Trophoblast cell (in vitro differentiated cells and primary cell): ENCODE results near the gene GORAB.

Experiments used
- DNase-seq, 2 donors: peaks; one replicate each; pipeline ENCODE4 v3.0.0-alpha.2; 2016
- H2AFZ ChIP-seq: 2 replicates; pipeline ENCODE4 v1.6.1; 2013; ENCODE audit warnings: low read length, moderate library complexity, mild to moderate bottlenecking; ENCODE audit not compliant: insufficient read depth, poor library complexity
- H2AK5ac ChIP-seq: 2 replicates; pipeline ENCODE4 v1.6.1; 2013; ENCODE audit warnings: mild to moderate bottlenecking, low read length
- H2BK120ac ChIP-seq: 2 replicates; pipeline ENCODE4 v1.6.1; 2013; ENCODE audit warnings: low read length, mild to moderate bottlenecking, moderate library complexity; ENCODE audit not compliant: insufficient read depth, poor library complexity
- H2BK12ac ChIP-seq: 2 replicates; pipeline ENCODE4 v1.6.1; 2013; ENCODE audit warnings: mild to moderate bottlenecking, low read length, moderate library complexity
- H2BK5ac ChIP-seq: 2 replicates; pipeline ENCODE4 v1.6.1; 2013; ENCODE audit warnings: low read length, low read depth, moderate library complexity, mild to moderate bottlenecking; ENCODE audit not compliant: poor library complexity
- H3K14ac ChIP-seq: 2 replicates; pipeline ENCODE4 v1.6.1; 2013; ENCODE audit warnings: mild to moderate bottlenecking, low read length
- H3K18ac ChIP-seq: 2 replicates; pipeline ENCODE4 v1.6.1; 2013; ENCODE audit warnings: mild to moderate bottlenecking, low read length
- H3K23ac ChIP-seq: 2 replicates; pipeline ENCODE4 v1.6.1; 2013; ENCODE audit warnings: low read length
- H3K27ac ChIP-seq: 2 replicates; pipeline ENCODE4 v1.5.1; 2013; ENCODE audit warnings: low read depth, mild to moderate bottlenecking, inconsistent platforms, low read length, moderate library complexity
- H3K27me3 ChIP-seq: 2 replicates; pipeline ENCODE4 v1.6.1; 2013; ENCODE audit warnings: inconsistent platforms, mild to moderate bottlenecking, low read length, moderate library complexity; ENCODE audit not compliant: insufficient read depth
- H3K36me3 ChIP-seq, 2 experiments: 1 replicate in 1 of 2; 2 replicates in 1 of 2; pipeline ENCODE4 v1.6.1; 2013; ENCODE audit warnings: low read length in 2 of 2, mild to moderate bottlenecking in 2 of 2, moderate library complexity in 1 of 2; ENCODE audit not compliant: insufficient read depth in 2 of 2, control insufficient read depth in 1 of 2
- H3K4ac ChIP-seq: 2 replicates; pipeline ENCODE4 v1.6.1; 2013; ENCODE audit warnings: low read depth, mild to moderate bottlenecking, low read length, moderate library complexity
- H3K4me1 ChIP-seq, 2 experiments: 1 replicate in 1 of 2; 2 replicates in 1 of 2; pipeline ENCODE4 v1.6.1; 2013; ENCODE audit warnings: low read length in 2 of 2, mild to moderate bottlenecking in 2 of 2, moderate library complexity in 1 of 2; ENCODE audit not compliant: insufficient read depth in 2 of 2, control insufficient read depth in 1 of 2
- H3K4me2 ChIP-seq: 2 replicates; pipeline ENCODE4 v1.6.1; 2013; ENCODE audit warnings: inconsistent platforms, mild to moderate bottlenecking, low read length, moderate library complexity
- H3K4me3 ChIP-seq: 2 replicates; pipeline ENCODE4 v1.5.1; 2013; ENCODE audit warnings: mild to moderate bottlenecking, low read depth, low read length, inconsistent platforms
- H3K79me1 ChIP-seq: one replicate; pipeline ENCODE4 v1.6.1; 2013; ENCODE audit warnings: low read length
- H3K79me2 ChIP-seq: 2 replicates; pipeline ENCODE4 v1.6.1; 2013; ENCODE audit warnings: low read length, mild to moderate bottlenecking; ENCODE audit not compliant: control insufficient read depth, insufficient read depth, poor library complexity
- H3K9ac ChIP-seq: 2 replicates; pipeline ENCODE4 v1.6.1; 2013; ENCODE audit warnings: mild to moderate bottlenecking, low read length
- H3K9me3 ChIP-seq: 2 replicates; pipeline ENCODE4 v1.6.1; 2013; ENCODE audit warnings: low read depth, mild to moderate bottlenecking, control low read depth, inconsistent platforms, low read length; ENCODE audit not compliant: insufficient read depth
- H4K12ac ChIP-seq: 2 replicates; pipeline ENCODE4 v1.6.1; 2013; ENCODE audit warnings: low read depth, mild to moderate bottlenecking, low read length, moderate library complexity
- H4K8ac ChIP-seq: 2 replicates; pipeline ENCODE4 v1.6.1; 2013; ENCODE audit warnings: low read depth, mild to moderate bottlenecking, low read length, moderate library complexity
- H4K91ac ChIP-seq: one replicate; pipeline ENCODE4 v1.6.1; 2013; ENCODE audit warnings: low read depth, mild to moderate bottlenecking, low read length, moderate library complexity
- WGBS: extraction: QIAGEN DNeasy Blood & Tissue Kit; methylation state at CpG from one replicate; pipeline ENCODE4 v1.1.7; 2013; ENCODE audit warnings: missing lambda C conversion rate; ENCODE audit not compliant: insufficient read length, insufficient coverage; ENCODE audit errors: extremely low coverage; 5-methylcytosine and 5-hydroxymethylcytosine counted together

Gene GORAB

DNA sequence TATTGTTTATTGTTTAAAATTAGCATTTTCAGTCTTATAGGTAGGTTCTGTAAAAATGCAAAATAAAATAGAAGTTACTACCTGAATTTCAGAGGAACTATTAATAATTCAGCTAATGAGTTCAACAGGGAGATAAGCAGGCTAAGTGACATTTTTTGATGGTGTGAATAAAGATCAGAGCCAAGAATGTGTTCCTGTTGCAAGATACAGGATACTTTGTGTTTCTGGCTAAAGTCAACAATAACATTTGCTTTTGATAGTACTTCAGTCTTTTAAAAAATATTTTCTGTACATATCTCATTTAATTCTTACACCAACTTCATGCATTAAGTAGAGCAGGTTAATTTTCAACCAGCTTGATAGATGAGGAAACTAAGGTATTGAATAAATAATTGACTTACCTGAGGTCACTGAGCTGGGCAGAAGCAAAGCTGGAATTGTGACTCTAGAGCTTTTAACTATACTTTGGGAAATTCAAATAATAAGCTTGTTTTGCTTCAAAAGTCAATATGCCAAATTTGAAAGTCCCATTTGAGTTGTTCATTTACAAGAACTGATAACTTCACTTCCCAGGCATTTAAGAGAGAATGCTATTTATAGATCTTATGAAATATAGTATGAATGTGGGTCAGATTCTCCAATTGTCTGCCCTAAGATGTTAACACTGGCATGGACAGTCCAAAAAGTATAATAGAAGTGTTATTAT, 6.0 kb downstream of the GORAB start:
- Histone ChIP-seq H3K4me2 (no peak overlapping the region), H3K36me3 (peaks cover 0 to 10% of the 10 kb centered on the region in 2 experiments), H3K18ac (no peak overlapping the region), H3K79me2 (no peaks in the 10 kb centered on the region), H4K12ac (no peak overlapping the region), H3K9ac (no peak overlapping the region), H3K9me3 (no peaks in the 10 kb centered on the region), H3K14ac (no peak overlapping the region), H3K79me1 (no peaks in the 10 kb centered on the region), H4K91ac (no peak overlapping the region), H2BK12ac (no peak overlapping the region), H4K8ac (no peak overlapping the region), H2BK120ac (no peak overlapping the region), H3K23ac (no peak overlapping the region), H3K4me3 (no peak overlapping the region), H3K4me1 (peaks cover 0 to 2% of the 10 kb centered on the region in 2 experiments), H3K4ac (no peak overlapping the region), H2AK5ac (no peak overlapping the region), H2AFZ (no peak overlapping the region), H3K27me3 (no peaks in the 10 kb centered on the region), H2BK5ac (no peak overlapping the region), H3K27ac (no peak overlapping the region)
- no peak for DNase-seq

GRCh38 chr1:170538687-170539086, 6.7 kb downstream of the GORAB start:
- H3K9ac ChIP-seq = no peak overlapping the region
- no peak overlapping the region for H3K27ac ChIP-seq
- H3K79me2 ChIP-seq = no peaks in the 10 kb centered on the region
- H3K4ac ChIP-seq = no peak overlapping the region
- no peak overlapping the region for H4K8ac ChIP-seq
- no peak overlapping the region for H2AFZ ChIP-seq
- H3K4me2 ChIP-seq = no peak overlapping the region
- H4K12ac ChIP-seq = no peak overlapping the region
- H3K4me1 ChIP-seq = no peaks in the 10 kb centered on the region
- DNase-seq = no peak
- H2AK5ac ChIP-seq = no peak overlapping the region
- H3K36me3 ChIP-seq = peaks cover 0 to 11% of the 10 kb centered on the region in 2 experiments
- H4K91ac ChIP-seq = no peak overlapping the region
- H3K4me3 ChIP-seq = no peak overlapping the region
- H2BK5ac ChIP-seq = no peak overlapping the region
- H3K9me3 ChIP-seq = no peaks in the 10 kb centered on the region
- H3K18ac ChIP-seq = no peak overlapping the region
- no peak overlapping the region for H3K23ac ChIP-seq
- H3K27me3 ChIP-seq = no peaks in the 10 kb centered on the region
- no peak overlapping the region for H2BK12ac ChIP-seq
- no peak overlapping the region for H3K14ac ChIP-seq
- H2BK120ac ChIP-seq = no peak overlapping the region
- no peaks in the 10 kb centered on the region for H3K79me1 ChIP-seq

DNA sequence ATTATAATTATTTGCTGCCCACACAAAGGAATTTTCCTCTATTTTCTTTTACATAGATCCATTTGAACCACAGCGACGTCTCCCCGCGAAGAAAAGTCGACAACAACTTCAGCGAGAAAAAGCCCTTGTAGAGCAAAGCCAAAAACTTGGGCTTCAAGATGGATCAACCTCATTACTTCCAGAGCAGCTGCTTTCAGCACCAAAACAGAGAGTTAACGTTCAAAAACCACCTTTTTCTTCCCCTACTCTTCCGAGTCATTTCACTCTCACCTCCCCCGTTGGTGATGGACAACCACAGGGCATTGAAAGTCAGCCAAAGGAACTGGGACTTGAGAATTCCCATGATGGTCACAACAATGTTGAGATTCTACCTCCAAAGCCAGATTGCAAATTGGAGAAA, 7.2 kb downstream of the GORAB start:
- no CpG with 5 or more reads among the region's 9 CpGs for WGBS
- Histone ChIP-seq H3K79me2 (no peaks in the 10 kb centered on the region), H3K27ac (no peak overlapping the region), H3K4ac (no peak overlapping the region), H4K91ac (no peak overlapping the region), H3K79me1 (no peaks in the 10 kb centered on the region), H3K27me3 (no peaks in the 10 kb centered on the region), H3K4me2 (no peak overlapping the region), H3K36me3 (peaks cover 0 to 11% of the 10 kb centered on the region in 2 experiments), H2BK5ac (no peak overlapping the region), H2BK120ac (no peak overlapping the region), H3K23ac (no peak overlapping the region), H3K9ac (no peak overlapping the region), H3K9me3 (no peaks in the 10 kb centered on the region), H3K4me1 (no peaks in the 10 kb centered on the region), H4K8ac (no peak overlapping the region), H2AFZ (no peak overlapping the region), H3K14ac (no peak overlapping the region), H4K12ac (no peak overlapping the region), H3K4me3 (no peak overlapping the region), H2BK12ac (no peak overlapping the region), H2AK5ac (no peak overlapping the region), H3K18ac (no peak overlapping the region)
- no peak for DNase-seq

DNA sequence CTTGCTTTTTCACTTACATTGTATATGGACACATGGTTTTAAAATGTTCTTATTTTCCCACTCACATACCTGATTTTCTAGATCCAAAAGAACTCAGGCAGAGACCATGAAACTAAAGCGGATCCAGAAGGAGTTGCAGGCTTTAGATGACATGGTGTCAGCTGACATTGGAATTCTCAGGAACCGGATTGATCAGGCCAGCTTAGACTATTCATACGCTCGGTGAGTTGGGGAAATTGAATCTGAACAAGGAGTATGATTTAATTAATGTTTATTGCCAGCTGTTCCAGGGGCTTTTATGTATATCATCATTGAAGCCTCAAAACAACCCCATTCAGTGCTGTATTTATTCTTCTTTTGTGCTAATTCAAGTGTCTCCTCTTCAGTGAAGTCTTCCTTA, 12.7 kb downstream of the GORAB start:
- Histone ChIP-seq H3K27me3 (no peaks in the 10 kb centered on the region), H2AFZ (no peak overlapping the region), H3K4me2 (no peak overlapping the region), H3K27ac (no peak overlapping the region), H4K8ac (no peak overlapping the region), H2AK5ac (no peak overlapping the region), H3K4ac (no peak overlapping the region), H3K36me3 (peaks cover 11 to 19% of the 10 kb centered on the region in 2 experiments), H3K23ac (no peak overlapping the region), H3K9ac (no peak overlapping the region), H2BK120ac (no peak overlapping the region), H3K18ac (no peak overlapping the region), H3K79me2 (no peaks in the 10 kb centered on the region), H3K4me1 (no peaks in the 10 kb centered on the region), H4K91ac (no peak overlapping the region), H3K79me1 (no peaks in the 10 kb centered on the region), H2BK5ac (no peak overlapping the region), H3K9me3 (no peaks in the 10 kb centered on the region), H3K4me3 (no peak overlapping the region), H4K12ac (no peak overlapping the region), H3K14ac (no peak overlapping the region), H2BK12ac (no peak overlapping the region)
- WGBS = no CpG with 5 or more reads among the region's 4 CpGs
- no peak for DNase-seq
